Activated T-helper 9 cell treated with anti-CD3 and anti-CD28 coated beads, Interleukin-2, amount 50 U/mL, for 16 hours (primary cell): Measurements from ENCODE around the gene VIPAS39.
A peak's percentile ranks its signal among the peaks of the same experiment; 100 is the strongest.

ENCODE experiments used
- DNase-seq: peaks from one replicate; pipeline ENCODE4 v3.0.0-alpha.2; 2020; ENCODE audit warnings: low read depth

VIPAS39 gene

GRCh38 chr14:77406086-77406485, 51.3 kb downstream of the VIPAS39 start:
- DNase-seq, result no peak

- no peak for DNase-seq
These were observed 53.6 kb downstream of the VIPAS39 start for GRCh38 chr14:77403768-77404167.

GRCh38 chr14:77400216-77400615, 57.2 kb downstream of the VIPAS39 start:
- no peak for DNase-seq

GRCh38 chr14:77390188-77390587, 67.2 kb downstream of the VIPAS39 start:
- no peak for DNase-seq

GRCh38 chr14:77378701-77379100, 78.7 kb downstream of the VIPAS39 start:
- DNase-seq, result no peak

DNA sequence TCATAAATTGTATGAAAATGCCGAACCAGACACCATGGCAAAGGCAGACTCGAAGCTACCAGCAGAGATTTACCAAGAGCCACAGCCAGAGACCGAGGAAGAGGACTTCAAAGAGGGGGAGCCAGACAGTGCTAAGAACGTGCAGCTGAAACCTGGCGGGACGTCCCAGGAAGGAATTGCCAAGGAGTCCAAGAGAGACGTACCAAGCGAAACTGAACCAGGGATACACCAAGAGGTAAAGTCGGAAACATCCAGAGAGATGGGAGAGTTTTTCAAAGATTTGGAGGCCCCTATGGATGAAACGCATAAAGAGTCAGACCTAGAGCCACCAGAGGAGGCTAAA, 79.9 kb downstream of the VIPAS39 start:
- DNase-seq, result no peak

GRCh38 chr14:77376771-77377501, 80.5 kb downstream of the VIPAS39 start, which contains the start of the genes SAMD15 and TMED8:
Gene SAMD15, plus strand, starts transcription at chr14:77377379. Its CDS starts 40 bp downstream, at chr14:77377419.
Gene TMED8, minus strand, starts transcription at chr14:77377094. Its CDS starts 41 bp downstream, at chr14:77377053.
- DNase-seq, result peak; percentile 71
